Stimulated activated CD4-positive, alpha-beta T cell treated with anti-CD3 and anti-CD28 coated beads, Interleukin-1b, Interleukin-23, amount 100 ng/mL, for 4 hours (primary cell): ENCODE results near the gene BPNT1.
"Not testable (repeated sequence)": the region's sequence is repeated elsewhere in the genome, so short reads cannot be mapped to it uniquely, and the experiment has no call there.

Source experiments
- DNase-seq, 2 donors: peaks; one replicate each; pipeline ENCODE4 v3.0.0-alpha.2; 2020; ENCODE audit warnings: low read depth in 2 of 2

BPNT1 gene

GRCh38 chr1:220077887-220078286 lies 11.7 kb downstream of the BPNT1 start:
- DNase-seq, result no peak

- DNase-seq, result no peak
Measured at GRCh38 chr1:220076861-220077762, 12.5 kb downstream of the BPNT1 start.

GRCh38 chr1:220067269-220068204 lies 22.1 kb downstream of the BPNT1 start:
- DNase-seq, result no peak

- DNase-seq, result no peak
Measured at GRCh38 chr1:220062629-220063028, 27.0 kb downstream of the BPNT1 start.

- DNase-seq, result no peak
Measured at GRCh38 chr1:220060876-220061275, 28.7 kb downstream of the BPNT1 start.

- DNase-seq, result no peak
Measured at GRCh38 chr1:220056374-220056773, 33.2 kb downstream of the BPNT1 start.

GRCh38 chr1:220046052-220046930 lies 43.3 kb downstream of the BPNT1 start, which contains the start of gene EPRS1:
Gene EPRS1, minus strand, starts transcription at chr1:220046505. Its CDS starts 117 bp downstream, at chr1:220046388.
- peak; percentile 86 to 88 for DNase-seq

GRCh38 chr1:220045356-220046051 lies 44.1 kb downstream of the BPNT1 start:
- no peak for DNase-seq

- no peak for DNase-seq
Measured at GRCh38 chr1:220044678-220045355, 44.8 kb downstream of the BPNT1 start.

- DNase-seq, result no peak
Measured at GRCh38 chr1:220043646-220044045, 45.9 kb downstream of the BPNT1 start.

GRCh38 chr1:220040028-220040596 lies 49.5 kb downstream of the BPNT1 start:
- DNase-seq, result no peak

GRCh38 chr1:220038640-220039039 lies 50.9 kb downstream of the BPNT1 start:
- no peak for DNase-seq

- DNase-seq, result not testable (repeated sequence)
Measured at GRCh38 chr1:220037810-220038209, 51.8 kb downstream of the BPNT1 start.

GRCh38 chr1:220032911-220033310 lies 56.7 kb downstream of the BPNT1 start:
- DNase-seq, result no peak

- DNase-seq, result no peak
Measured at GRCh38 chr1:220031287-220031686, 58.3 kb downstream of the BPNT1 start.

GRCh38 chr1:220028346-220028895 lies 61.2 kb downstream of the BPNT1 start:
- no peak for DNase-seq

GRCh38 chr1:220019071-220019470 lies 70.5 kb downstream of the BPNT1 start:
- DNase-seq, result no peak

GRCh38 chr1:220013497-220013896 lies 76.1 kb downstream of the BPNT1 start:
- no peak for DNase-seq

- no peak for DNase-seq
Measured at GRCh38 chr1:220012259-220012658, 77.3 kb downstream of the BPNT1 start.
